ENCODE measurements around the gene FKBP10. TPM values are rescaled to one million over a fixed set of nuclear protein-coding genes. Genes with fewer than 3 reads are reported as not detected.

FKBP10 gene
- total and polyA plus RNA-seq, 7 experiments from 2014 or later = 0.34 to 0.76 TPM; not detected in 5

GRCh38 chr17:41800601-41801373 lies 12.0 kb upstream of the FKBP10 start:
- intact Hi-C loops (cut with micrococcal nuclease) = loop anchor here in 1 of 2 donors (1.0 kb wide), 1 partner anchor 62 kb away; no protein-coding TSS in a partner anchor
- no peak overlapping the region for H3K4me3 ChIP-seq (ENCODE audit: low read length)
- H3K27me3 ChIP-seq (ENCODE audit: control insufficient read depth in 2 of 2, insufficient read depth in 2 of 2, low read length in 2 of 2) = no peaks in the 10 kb centered on the region
- peaks cover 0 to 3% of the 10 kb centered on the region in 2 donors for H3K4me1 ChIP-seq (ENCODE audit: control insufficient read depth in 2 of 2, insufficient read depth in 2 of 2, low read length in 2 of 2)
- DNase-seq = no peak
- Mint-ChIP-seq H3K4me3 (no peak overlapping the region), H3K27ac (no peak overlapping the region), H3K27me3 (peaks cover 0 to 2% (median 0%) of the 10 kb centered on the region in 5 donors), H3K36me3 (peaks cover 0 to 3% (median 0%) of the 10 kb centered on the region in 5 donors), H3K9me3 (no peaks in the 10 kb centered on the region), H3K4me1 (peaks cover 4 to 14% (median 5%) of the 10 kb centered on the region in 7 donors)
- ATAC-seq = no peak
- H3K27ac ChIP-seq (ENCODE audit: low read depth, low read length) = no peak overlapping the region
- ChIA-PET CTCF (interaction anchor here (0.9 to 3.1 kb wide), 6 partner anchors 10 to 85 kb away, joined by 3 to 19 read pairs (median 10); partner anchors contain the start of gene P3H4), POLR2A (interaction anchor here (0.6 kb wide), 1 partner anchor 770 kb away, joined by 3 read pairs; no protein-coding TSS in a partner anchor)
- no peaks in the 10 kb centered on the region for H3K36me3 ChIP-seq (ENCODE audit: control insufficient read depth in 2 of 3, insufficient read depth in 3 of 3, low read length in 3 of 3)
- H3K9me3 ChIP-seq (ENCODE audit: control insufficient read depth in 2 of 3, low read length in 3 of 3) = no peaks in the 10 kb centered on the region

DNA sequence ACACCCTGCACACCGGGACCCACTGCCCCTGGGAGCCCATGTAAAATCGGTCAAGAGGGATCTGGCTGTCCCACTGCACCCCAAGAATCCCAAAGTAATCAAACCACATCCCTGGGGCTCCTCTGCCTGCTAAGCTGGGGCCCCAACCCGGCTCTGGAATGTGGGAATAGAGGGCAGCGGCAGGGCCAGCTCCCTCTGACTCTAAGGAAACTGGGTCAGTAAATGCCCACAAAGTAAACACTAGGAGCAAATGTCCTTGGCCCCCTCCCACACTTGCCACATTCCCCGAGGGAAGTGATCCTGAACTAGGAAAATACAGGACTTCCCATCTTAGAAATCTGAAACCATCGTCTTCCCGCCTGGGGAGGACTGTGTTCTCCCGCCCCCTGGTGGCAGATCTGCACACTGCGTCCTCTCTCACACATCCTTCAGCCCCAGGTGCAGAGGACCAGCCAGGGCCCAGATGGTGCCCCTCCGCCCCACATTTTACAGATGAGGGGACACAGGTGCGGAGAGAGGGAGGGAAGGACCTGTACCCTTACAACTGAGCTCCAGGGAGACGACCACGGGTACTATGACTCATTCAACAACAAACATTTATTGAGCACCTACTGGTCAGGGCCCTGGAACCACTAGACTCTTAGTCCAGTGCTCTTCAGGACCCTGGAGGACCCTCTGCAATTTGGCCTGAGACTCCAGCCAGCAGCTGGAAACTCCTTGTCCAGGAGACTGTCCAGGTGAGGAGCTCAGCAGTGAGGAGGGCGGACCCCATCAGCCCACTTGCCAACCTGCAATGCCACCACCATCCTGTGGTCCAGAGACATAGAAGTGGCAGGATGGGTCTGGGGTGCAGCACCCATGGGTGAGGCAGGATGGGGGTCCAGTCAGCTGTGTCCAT lies 11.2 kb upstream of the FKBP10 start:
- H3K27me3 ChIP-seq (ENCODE audit: control insufficient read depth in 2 of 2, insufficient read depth in 2 of 2, low read length in 2 of 2) = no peaks in the 10 kb centered on the region
- peaks cover 0 to 3% of the 10 kb centered on the region in 2 donors for H3K4me1 ChIP-seq (ENCODE audit: control insufficient read depth in 2 of 2, insufficient read depth in 2 of 2, low read length in 2 of 2)
- intact Hi-C loops (cut with micrococcal nuclease) = loop anchor here in 1 of 2 donors (1.0 kb wide), 1 partner anchor 63 kb away; no protein-coding TSS in a partner anchor
- peaks cover 0 to 3% (median 0%) of the 10 kb centered on the region in 5 donors for H3K36me3 Mint-ChIP-seq
- H3K9me3 Mint-ChIP-seq = no peaks in the 10 kb centered on the region
- CTCF ChIA-PET = interaction anchor here (0.7 to 3.1 kb wide), 8 partner anchors 9 to 110 kb away, joined by 3 to 19 read pairs (median 7); partner anchors contain the start of gene P3H4
- ATAC-seq (peak; percentile 91), DNase-seq (peak; percentile 45 to 78 (median 68))
- no peaks in the 10 kb centered on the region for H3K9me3 ChIP-seq (ENCODE audit: control insufficient read depth in 2 of 3, low read length in 3 of 3)
- no peaks in the 10 kb centered on the region for H3K36me3 ChIP-seq (ENCODE audit: control insufficient read depth in 2 of 3, insufficient read depth in 3 of 3, low read length in 3 of 3)
- no peak overlapping the region for H3K4me3 Mint-ChIP-seq
- peaks cover 4 to 14% (median 5%) of the 10 kb centered on the region in 7 donors for H3K4me1 Mint-ChIP-seq
- no peak overlapping the region for H3K27ac ChIP-seq (ENCODE audit: low read depth, low read length)
- no peak overlapping the region for H3K4me3 ChIP-seq (ENCODE audit: low read length)
- no peaks in the 10 kb centered on the region for H3K27me3 Mint-ChIP-seq
- POLR2A ChIA-PET = interaction anchor here (0.8 kb wide), 1 partner anchor 113 kb away, joined by 3 read pairs; no protein-coding TSS in a partner anchor
- H3K27ac Mint-ChIP-seq = no peak overlapping the region

DNA sequence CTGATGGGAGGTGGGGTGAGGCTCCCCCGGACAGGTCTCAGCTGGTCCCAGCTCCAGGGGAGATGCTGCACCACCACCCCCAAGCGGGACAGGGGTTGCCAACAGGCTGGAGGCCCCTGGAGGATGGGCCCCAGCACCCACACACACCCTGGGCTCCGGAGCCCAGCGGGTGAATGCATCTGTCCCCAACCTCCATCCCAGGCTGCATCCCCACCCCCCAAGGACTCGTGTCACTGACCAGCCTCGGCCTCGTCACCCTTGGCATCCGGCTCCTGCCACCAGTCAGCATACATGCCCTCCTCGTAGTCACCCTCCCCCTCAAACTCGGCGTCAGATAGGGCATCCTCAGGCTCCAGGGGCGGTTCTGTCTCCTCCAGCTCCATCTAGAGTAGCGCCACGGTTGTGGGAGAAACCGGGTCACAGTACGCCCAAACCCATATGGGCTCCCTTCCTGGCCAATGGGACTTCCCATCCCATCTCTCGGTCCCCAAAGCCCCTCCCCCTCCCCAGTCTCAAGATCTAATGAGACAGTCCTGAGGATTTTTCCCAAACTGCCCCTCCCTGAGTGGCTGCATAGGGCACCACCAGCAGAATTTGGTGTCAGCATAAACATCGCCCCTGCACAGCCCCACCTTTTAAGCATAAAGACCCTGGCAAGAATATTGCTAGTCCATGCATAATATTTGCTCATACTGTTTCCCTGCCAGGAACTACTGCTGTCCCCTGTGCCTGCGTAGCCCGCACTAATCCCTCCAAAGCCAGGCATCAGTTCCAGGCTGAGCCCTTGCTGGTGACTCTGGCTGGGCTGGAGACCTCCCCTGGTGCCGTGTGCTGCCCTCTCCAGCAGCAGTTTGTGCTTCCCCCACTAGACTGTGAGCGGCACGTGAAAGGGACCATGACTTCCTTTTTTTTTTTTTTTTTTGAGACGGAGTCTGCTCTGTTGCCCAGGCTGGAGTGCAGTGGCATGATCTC lies 9.5 kb upstream of the FKBP10 start:
- Histone ChIP-seq H3K36me3 (ENCODE audit: control insufficient read depth in 2 of 3, insufficient read depth in 3 of 3, low read length in 3 of 3) (no peaks in the 10 kb centered on the region), H3K4me1 (ENCODE audit: control insufficient read depth in 2 of 2, insufficient read depth in 2 of 2, low read length in 2 of 2) (peaks cover 0 to 3% of the 10 kb centered on the region in 2 donors), H3K4me3 (ENCODE audit: low read length) (no peak overlapping the region), H3K9me3 (ENCODE audit: control insufficient read depth in 2 of 3, low read length in 3 of 3) (no peaks in the 10 kb centered on the region), H3K27me3 (ENCODE audit: control insufficient read depth in 2 of 2, insufficient read depth in 2 of 2, low read length in 2 of 2) (no peaks in the 10 kb centered on the region), H3K27ac (ENCODE audit: low read depth, low read length) (no peak overlapping the region)
- intact Hi-C loops (cut with micrococcal nuclease) = no loop called here
- CTCF ChIA-PET = interaction anchor here (0.6 to 3.1 kb wide), 2 partner anchors 8 to 500 kb away, joined by 3 to 19 read pairs; partner anchors contain the start of gene P3H4
- POLR2A ChIA-PET = no interaction called here
- Mint-ChIP-seq H3K4me3 (no peak overlapping the region), H3K36me3 (peaks cover 0 to 3% (median 0%) of the 10 kb centered on the region in 5 donors), H3K27me3 (no peaks in the 10 kb centered on the region), H3K27ac (peak overlapping the region in 2 of 9 donors; percentile 9 to 31), H3K9me3 (no peaks in the 10 kb centered on the region), H3K4me1 (peaks cover 4 to 14% (median 5%) of the 10 kb centered on the region in 7 donors)
- no peak for ATAC-seq
- no peak for DNase-seq

DNA sequence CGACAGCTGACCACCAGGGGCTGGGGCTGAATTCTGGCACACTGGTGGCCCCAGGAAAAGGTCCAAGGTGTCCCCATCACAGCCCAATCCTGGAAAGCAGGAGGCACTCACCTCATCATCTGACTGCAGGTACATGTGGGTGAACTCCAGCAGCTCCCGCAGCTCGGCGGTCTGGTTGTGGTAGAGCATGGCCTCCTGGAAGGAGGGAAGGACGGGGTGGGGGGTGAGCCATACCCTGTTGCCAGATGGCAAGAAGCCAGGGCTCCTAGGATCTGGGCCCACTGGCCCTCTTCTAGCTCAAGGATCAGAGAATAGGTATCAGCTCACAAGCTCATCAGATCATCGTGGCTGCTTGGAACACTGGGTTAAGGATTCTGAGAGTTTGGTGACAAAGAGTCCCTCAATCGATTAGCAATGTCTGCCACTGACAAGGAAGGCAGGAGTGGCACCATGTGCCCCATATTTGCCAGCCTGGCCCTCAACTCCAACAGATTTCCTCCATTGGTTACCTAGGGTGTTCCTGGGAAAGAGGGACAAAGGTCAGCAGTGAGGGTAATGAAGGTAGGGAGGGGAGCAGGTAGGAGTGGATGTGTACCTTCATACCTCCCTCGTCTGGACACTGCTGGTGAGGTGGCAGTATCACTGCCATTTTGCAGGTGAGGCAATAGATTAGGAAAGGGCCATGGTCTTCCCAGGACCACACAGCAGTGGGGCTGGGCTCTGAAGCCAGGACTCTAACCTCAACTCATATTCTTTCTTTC lies 5.9 kb upstream of the FKBP10 start:
- intact Hi-C loops (cut with micrococcal nuclease) = no loop called here
- no peak for ATAC-seq

More for the DNA sequence above, 5.9 kb upstream of the FKBP10 start:
- Mint-ChIP-seq H3K36me3 (peaks cover 0 to 7% (median 0%) of the 10 kb centered on the region in 5 donors), H3K27me3 (peaks cover 0 to 7% (median 0%) of the 10 kb centered on the region in 5 donors), H3K9me3 (no peaks in the 10 kb centered on the region), H3K4me1 (peaks cover 7 to 17% (median 14%) of the 10 kb centered on the region in 7 donors), H3K4me3 (no peak overlapping the region), H3K27ac (no peak overlapping the region)
- POLR2A ChIA-PET = no interaction called here
- CTCF ChIA-PET = interaction anchor here (0.6 to 0.7 kb wide), 2 partner anchors 11 to 87 kb away, joined by 3 to 6 read pairs; no protein-coding TSS in a partner anchor
- H3K36me3 ChIP-seq (ENCODE audit: control insufficient read depth in 2 of 3, insufficient read depth in 3 of 3, low read length in 3 of 3) = no peaks in the 10 kb centered on the region
- H3K4me3 ChIP-seq (ENCODE audit: low read length) = no peak overlapping the region
- H3K27me3 ChIP-seq (ENCODE audit: control insufficient read depth in 2 of 2, insufficient read depth in 2 of 2, low read length in 2 of 2) = no peaks in the 10 kb centered on the region
- no peaks in the 10 kb centered on the region for H3K9me3 ChIP-seq (ENCODE audit: control insufficient read depth in 2 of 3, low read length in 3 of 3)
- H3K4me1 ChIP-seq (ENCODE audit: control insufficient read depth in 2 of 2, insufficient read depth in 2 of 2, low read length in 2 of 2) = peaks cover 9 to 10% of the 10 kb centered on the region in 2 donors
- no peak overlapping the region for H3K27ac ChIP-seq (ENCODE audit: low read depth, low read length)
- no peak for DNase-seq

All from naive thymus-derived CD4-positive, alpha-beta T cell (primary cell).